Measurements from ENCODE around the gene KRTAP4-7. TPM values are rescaled to one million over a fixed set of nuclear protein-coding genes. Genes with fewer than 3 reads are reported as not detected.
"Not testable (repeated sequence)": the region's sequence is repeated elsewhere in the genome, so short reads cannot be mapped to it uniquely, and the experiment has no call there.

KRTAP4-7 gene
- total RNA-seq, 2 donors from 2014 or later, result not detected

GRCh38 chr17:41107941-41108450 is 24.0 kb downstream of the KRTAP4-7 start:
- no peak for DNase-seq (ENCODE audit: low spot score)
- H3K27ac ChIP-seq, result no peak overlapping the region
- no peaks in the 10 kb centered on the region for H3K9me3 ChIP-seq
- H3K27me3 ChIP-seq, result no peaks in the 10 kb centered on the region
- TF ChIP-seq CTCF (IDR thresholded peaks at IDR 0.05), result no peak
- H3K4me1 ChIP-seq, result no peaks in the 10 kb centered on the region
- no peak overlapping the region for H3K4me3 ChIP-seq
- no peaks in the 10 kb centered on the region for H3K36me3 ChIP-seq

GRCh38 chr17:41108728-41109386 is 24.9 kb downstream of the KRTAP4-7 start:
- not testable (repeated sequence) for DNase-seq (ENCODE audit: low spot score); H3K9me3 ChIP-seq; H3K4me1 ChIP-seq; H3K4me3 ChIP-seq; H3K36me3 ChIP-seq; H3K27me3 ChIP-seq; H3K27ac ChIP-seq

GRCh38 chr17:41111151-41111885 is 27.4 kb downstream of the KRTAP4-7 start:
- Histone ChIP-seq H3K9me3 (no peaks in the 10 kb centered on the region), H3K27me3 (no peaks in the 10 kb centered on the region), H3K4me1 (no peaks in the 10 kb centered on the region), H3K36me3 (no peaks in the 10 kb centered on the region), H3K27ac (no peak overlapping the region), H3K4me3 (no peak overlapping the region)
- no peak for DNase-seq (ENCODE audit: low spot score)
- no peak for TF ChIP-seq CTCF (IDR thresholded peaks at IDR 0.05)

GRCh38 chr17:41116297-41116696 is 32.3 kb downstream of the KRTAP4-7 start:
- no peak for TF ChIP-seq CTCF (IDR thresholded peaks at IDR 0.05)
- Histone ChIP-seq H3K4me1 (no peaks in the 10 kb centered on the region), H3K27me3 (no peaks in the 10 kb centered on the region), H3K36me3 (no peaks in the 10 kb centered on the region), H3K4me3 (no peak overlapping the region), H3K27ac (no peak overlapping the region), H3K9me3 (no peaks in the 10 kb centered on the region)
- no peak for DNase-seq (ENCODE audit: low spot score)

- not testable (repeated sequence) for H3K4me1 ChIP-seq; DNase-seq (ENCODE audit: low spot score); H3K36me3 ChIP-seq; H3K9me3 ChIP-seq; H3K27ac ChIP-seq; H3K27me3 ChIP-seq; H3K4me3 ChIP-seq
Measured at GRCh38 chr17:41117846-41118386, 34.0 kb downstream of the KRTAP4-7 start, which contains the start of gene KRTAP4-11. Gene KRTAP4-11 (minus strand): TSS chr17:41118373. CDS start chr17:41118315, 58 bp downstream.

GRCh38 chr17:41118721-41119120 is 34.8 kb downstream of the KRTAP4-7 start:
- no peaks in the 10 kb centered on the region for H3K36me3 ChIP-seq
- no peaks in the 10 kb centered on the region for H3K9me3 ChIP-seq
- H3K27me3 ChIP-seq, result no peaks in the 10 kb centered on the region
- no peak overlapping the region for H3K4me3 ChIP-seq
- TF ChIP-seq CTCF (IDR thresholded peaks at IDR 0.05), result no peak
- DNase-seq (ENCODE audit: low spot score), result no peak
- H3K4me1 ChIP-seq, result no peaks in the 10 kb centered on the region
- H3K27ac ChIP-seq, result no peak overlapping the region

GRCh38 chr17:41119696-41120690 is 36.0 kb downstream of the KRTAP4-7 start:
- DNase-seq (ENCODE audit: low spot score); H3K36me3 ChIP-seq; H3K27me3 ChIP-seq; H3K4me3 ChIP-seq; H3K27ac ChIP-seq; H3K9me3 ChIP-seq; H3K4me1 ChIP-seq: not testable (repeated sequence)
